ENCODE results near the gene CEACAM5. TPM values are rescaled to one million over a fixed set of nuclear protein-coding genes. Genes with fewer than 3 reads are reported as not detected.

CEACAM5 gene
- total RNA-seq, 1 experiment from 2014 or later: 1.3 TPM

- Mint-ChIP-seq H3K4me3 (ENCODE audit: unreplicated experiment) (peak overlapping the region; percentile 8), H3K4me1 (ENCODE audit: low read depth, unreplicated experiment) (peaks cover 15% of the 10 kb centered on the region), H3K36me3 (ENCODE audit: insufficient read depth, unreplicated experiment) (no peaks in the 10 kb centered on the region), H3K27ac (ENCODE audit: unreplicated experiment) (peak overlapping the region; percentile 1), H3K9me3 (ENCODE audit: unreplicated experiment) (no peaks in the 10 kb centered on the region), H3K27me3 (ENCODE audit: insufficient read depth, unreplicated experiment) (peaks cover 4% of the 10 kb centered on the region)
- H3K4me1 ChIP-seq: peaks cover 10% of the 10 kb centered on the region
- ChIA-PET POLR2A (interaction anchor here (0.7 kb wide), 1 partner anchor 75 kb away, joined by 3 read pairs; no protein-coding TSS in a partner anchor), CTCF (interaction anchor here (0.6 to 1.5 kb wide), 6 partner anchors 7 to 160 kb away, joined by 3 to 12 read pairs (median 6); partner anchors contain the start of gene CEACAM7)
- DNase-seq: peak; percentile 30 to 70
- H3K9me3 ChIP-seq: no peaks in the 10 kb centered on the region
- no peak overlapping the region for H3K4me3 ChIP-seq (ENCODE audit: low read depth, low read length)
- intact Hi-C loops (cut with micrococcal nuclease; ENCODE audit: unreplicated experiment): no loop called here
- no TSS peak for BruUV-seq (replicated peaks)
- no peaks in the 10 kb centered on the region for H3K36me3 ChIP-seq (ENCODE audit: control insufficient read depth, insufficient read depth, low read length)
- TF ChIP-seq, protein P1, sequence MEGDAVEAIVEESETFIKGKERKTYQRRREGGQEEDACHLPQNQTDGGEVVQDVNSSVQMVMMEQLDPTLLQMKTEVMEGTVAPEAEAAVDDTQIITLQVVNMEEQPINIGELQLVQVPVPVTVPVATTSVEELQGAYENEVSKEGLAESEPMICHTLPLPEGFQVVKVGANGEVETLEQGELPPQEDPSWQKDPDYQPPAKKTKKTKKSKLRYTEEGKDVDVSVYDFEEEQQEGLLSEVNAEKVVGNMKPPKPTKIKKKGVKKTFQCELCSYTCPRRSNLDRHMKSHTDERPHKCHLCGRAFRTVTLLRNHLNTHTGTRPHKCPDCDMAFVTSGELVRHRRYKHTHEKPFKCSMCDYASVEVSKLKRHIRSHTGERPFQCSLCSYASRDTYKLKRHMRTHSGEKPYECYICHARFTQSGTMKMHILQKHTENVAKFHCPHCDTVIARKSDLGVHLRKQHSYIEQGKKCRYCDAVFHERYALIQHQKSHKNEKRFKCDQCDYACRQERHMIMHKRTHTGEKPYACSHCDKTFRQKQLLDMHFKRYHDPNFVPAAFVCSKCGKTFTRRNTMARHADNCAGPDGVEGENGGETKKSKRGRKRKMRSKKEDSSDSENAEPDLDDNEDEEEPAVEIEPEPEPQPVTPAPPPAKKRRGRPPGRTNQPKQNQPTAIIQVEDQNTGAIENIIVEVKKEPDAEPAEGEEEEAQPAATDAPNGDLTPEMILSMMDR (IDR thresholded peaks at IDR 0.05; ENCODE audit: insufficient read depth in 1 of 2, low read depth in 1 of 2, low read length in 1 of 2, severe bottlenecking in 1 of 2, unreplicated experiment in 1 of 2): no peak
- H3K27me3 ChIP-seq (replicated peaks; ENCODE audit: control insufficient read depth, insufficient read depth, low read length): no peaks in the 10 kb centered on the region
Observed at GRCh38 chr19:41699231-41699967, 9.0 kb upstream of the CEACAM5 start.

- Mint-ChIP-seq H3K36me3 (ENCODE audit: insufficient read depth, unreplicated experiment) (no peaks in the 10 kb centered on the region), H3K4me3 (ENCODE audit: unreplicated experiment) (no peak overlapping the region), H3K27ac (ENCODE audit: unreplicated experiment) (peak overlapping the region; percentile 1), H3K9me3 (ENCODE audit: unreplicated experiment) (no peaks in the 10 kb centered on the region), H3K4me1 (ENCODE audit: low read depth, unreplicated experiment) (peaks cover 15% of the 10 kb centered on the region), H3K27me3 (ENCODE audit: insufficient read depth, unreplicated experiment) (peaks cover 4% of the 10 kb centered on the region)
- no peaks in the 10 kb centered on the region for H3K27me3 ChIP-seq (replicated peaks; ENCODE audit: control insufficient read depth, insufficient read depth, low read length)
- ChIA-PET CTCF (interaction anchor here (1.5 kb wide), 1 partner anchor 62 kb away, joined by 5 read pairs; no protein-coding TSS in a partner anchor), POLR2A (no interaction called here)
- H3K4me3 ChIP-seq (ENCODE audit: low read depth, low read length): no peak overlapping the region
- no peaks in the 10 kb centered on the region for H3K36me3 ChIP-seq (ENCODE audit: control insufficient read depth, insufficient read depth, low read length)
- peaks cover 10% of the 10 kb centered on the region for H3K4me1 ChIP-seq
- TF ChIP-seq, protein P1 (IDR thresholded peaks at IDR 0.05; ENCODE audit: insufficient read depth in 1 of 2, low read depth in 1 of 2, low read length in 1 of 2, severe bottlenecking in 1 of 2, unreplicated experiment in 1 of 2): no peak
- no TSS peak for BruUV-seq (replicated peaks)
- peak in 1 of 2 experiments; percentile 34 for DNase-seq
- intact Hi-C loops (cut with micrococcal nuclease; ENCODE audit: unreplicated experiment): no loop called here
- H3K9me3 ChIP-seq: no peaks in the 10 kb centered on the region
Observed at GRCh38 chr19:41699968-41700323, 8.5 kb upstream of the CEACAM5 start.

DNA sequence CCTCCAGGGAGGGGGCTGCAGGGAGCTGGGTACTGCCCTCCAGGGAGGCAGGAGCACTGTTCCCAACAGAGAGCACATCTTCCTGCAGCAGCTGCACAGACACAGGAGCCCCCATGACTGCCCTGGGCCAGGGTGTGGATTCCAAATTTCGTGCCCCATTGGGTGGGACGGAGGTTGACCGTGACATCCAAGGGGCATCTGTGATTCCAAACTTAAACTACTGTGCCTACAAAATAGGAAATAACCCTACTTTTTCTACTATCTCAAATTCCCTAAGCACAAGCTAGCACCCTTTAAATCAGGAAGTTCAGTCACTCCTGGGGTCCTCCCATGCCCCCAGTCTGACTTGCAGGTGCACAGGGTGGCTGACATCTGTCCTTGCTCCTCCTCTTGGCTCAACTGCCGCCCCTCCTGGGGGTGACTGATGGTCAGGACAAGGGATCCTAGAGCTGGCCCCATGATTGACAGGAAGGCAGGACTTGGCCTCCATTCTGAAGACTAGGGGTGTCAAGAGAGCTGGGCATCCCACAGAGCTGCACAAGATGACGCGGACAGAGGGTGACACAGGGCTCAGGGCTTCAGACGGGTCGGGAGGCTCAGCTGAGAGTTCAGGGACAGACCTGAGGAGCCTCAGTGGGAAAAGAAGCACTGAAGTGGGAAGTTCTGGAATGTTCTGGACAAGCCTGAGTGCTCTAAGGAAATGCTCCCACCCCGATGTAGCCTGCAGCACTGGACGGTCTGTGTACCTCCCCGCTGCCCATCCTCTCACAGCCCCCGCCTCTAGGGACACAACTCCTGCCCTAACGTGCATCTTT, 7.8 kb upstream of the CEACAM5 start:
- intact Hi-C loops (cut with micrococcal nuclease; ENCODE audit: unreplicated experiment): no loop called here
- Mint-ChIP-seq H3K27ac (ENCODE audit: unreplicated experiment) (no peak overlapping the region), H3K36me3 (ENCODE audit: insufficient read depth, unreplicated experiment) (no peaks in the 10 kb centered on the region), H3K4me1 (ENCODE audit: low read depth, unreplicated experiment) (peaks cover 19% of the 10 kb centered on the region), H3K9me3 (ENCODE audit: unreplicated experiment) (no peaks in the 10 kb centered on the region), H3K27me3 (ENCODE audit: insufficient read depth, unreplicated experiment) (peaks cover 5% of the 10 kb centered on the region), H3K4me3 (ENCODE audit: unreplicated experiment) (no peak overlapping the region)
- no peaks in the 10 kb centered on the region for H3K9me3 ChIP-seq
- TF ChIP-seq, protein P1 (IDR thresholded peaks at IDR 0.05; ENCODE audit: insufficient read depth in 1 of 2, low read depth in 1 of 2, low read length in 1 of 2, severe bottlenecking in 1 of 2, unreplicated experiment in 1 of 2): no peak
- ChIA-PET POLR2A (no interaction called here), CTCF (interaction anchor here (1.5 kb wide), 1 partner anchor 59 kb away, joined by 4 read pairs; no protein-coding TSS in a partner anchor)
- no peaks in the 10 kb centered on the region for H3K27me3 ChIP-seq (replicated peaks; ENCODE audit: control insufficient read depth, insufficient read depth, low read length)
- no peak overlapping the region for H3K4me3 ChIP-seq (ENCODE audit: low read depth, low read length)
- no TSS peak for BruUV-seq (replicated peaks)
- peak in 1 of 2 experiments; percentile 38 for DNase-seq
- no peaks in the 10 kb centered on the region for H3K36me3 ChIP-seq (ENCODE audit: control insufficient read depth, insufficient read depth, low read length)
- peaks cover 10% of the 10 kb centered on the region for H3K4me1 ChIP-seq
